NCI-H146 treated with DMSO at 0.1 percent for 48 hours (cell line): Measurements from ENCODE around the gene NETO2.
"Not testable (repeated sequence)": the region's sequence is repeated elsewhere in the genome, so short reads cannot be mapped to it uniquely, and the experiment has no call there.

ENCODE experiments used
- DNase-seq: peaks from one replicate; lab custom pipeline; 2025; ENCODE audit not compliant: unreplicated experiment; lab: John Stamatoyannopoulos, UW

Gene NETO2

GRCh38 chr16:47143677-47144558 lies at the start of gene NETO2:
NETO2 (minus strand) TSS chr16:47143945; CDS start chr16:47143612, 333 bp downstream.
- peak; percentile 36 for DNase-seq

GRCh38 chr16:47182318-47182717 lies 38.6 kb upstream of the NETO2 start:
- DNase-seq = no peak

- not testable (repeated sequence) for DNase-seq
Measured at GRCh38 chr16:47181066-47181465, 37.3 kb upstream of the NETO2 start.

GRCh38 chr16:47180073-47180472 lies 36.3 kb upstream of the NETO2 start:
- no peak for DNase-seq

- no peak for DNase-seq
Measured at GRCh38 chr16:47175152-47175551, 31.4 kb upstream of the NETO2 start.

GRCh38 chr16:47162670-47163420 lies 19.1 kb upstream of the NETO2 start:
- no peak for DNase-seq

GRCh38 chr16:47161464-47161863 lies 17.7 kb upstream of the NETO2 start:
- no peak for DNase-seq

GRCh38 chr16:47160422-47160821 lies 16.7 kb upstream of the NETO2 start:
- no peak for DNase-seq

GRCh38 chr16:47158992-47159391 lies 15.2 kb upstream of the NETO2 start:
- no peak for DNase-seq

- no peak for DNase-seq
Measured at GRCh38 chr16:47156680-47157215, 13.0 kb upstream of the NETO2 start.

GRCh38 chr16:47152501-47152900 lies 8.8 kb upstream of the NETO2 start:
- not testable (repeated sequence) for DNase-seq

GRCh38 chr16:47150067-47150466 lies 6.3 kb upstream of the NETO2 start:
- DNase-seq = no peak

GRCh38 chr16:47144559-47144877 lies 773 bp upstream of the NETO2 start:
- DNase-seq = no peak

GRCh38 chr16:47142821-47143676 lies 696 bp downstream of the NETO2 start:
- peak; percentile 12 for DNase-seq

- DNase-seq = peak; percentile 1
Measured at GRCh38 chr16:47142486-47142820, 1.3 kb downstream of the NETO2 start.

- peak; percentile 66 for DNase-seq
Measured at GRCh38 chr16:47141773-47142485, 1.8 kb downstream of the NETO2 start.

GRCh38 chr16:47140686-47141085 lies 3.1 kb downstream of the NETO2 start:
- DNase-seq = no peak

- DNase-seq = no peak
Measured at GRCh38 chr16:47139561-47140185, 4.1 kb downstream of the NETO2 start.

- not testable (repeated sequence) for DNase-seq
Measured at GRCh38 chr16:47137925-47138324, 5.8 kb downstream of the NETO2 start.
